HG02571 (cell line): Measurements from ENCODE around the gene USP17L5.
"Not testable (repeated sequence)": the region's sequence is repeated elsewhere in the genome, so short reads cannot be mapped to it uniquely, and the experiment has no call there.

ENCODE experiments used
- ATAC-seq: cut with Tn5 transposase; IDR thresholded peaks from one replicate; pipeline ENCODE4 v1.9.1; 2021; ENCODE audit warnings: mild to moderate bottlenecking, moderate library complexity; ENCODE audit not compliant: unreplicated experiment

Gene USP17L5, protein sequence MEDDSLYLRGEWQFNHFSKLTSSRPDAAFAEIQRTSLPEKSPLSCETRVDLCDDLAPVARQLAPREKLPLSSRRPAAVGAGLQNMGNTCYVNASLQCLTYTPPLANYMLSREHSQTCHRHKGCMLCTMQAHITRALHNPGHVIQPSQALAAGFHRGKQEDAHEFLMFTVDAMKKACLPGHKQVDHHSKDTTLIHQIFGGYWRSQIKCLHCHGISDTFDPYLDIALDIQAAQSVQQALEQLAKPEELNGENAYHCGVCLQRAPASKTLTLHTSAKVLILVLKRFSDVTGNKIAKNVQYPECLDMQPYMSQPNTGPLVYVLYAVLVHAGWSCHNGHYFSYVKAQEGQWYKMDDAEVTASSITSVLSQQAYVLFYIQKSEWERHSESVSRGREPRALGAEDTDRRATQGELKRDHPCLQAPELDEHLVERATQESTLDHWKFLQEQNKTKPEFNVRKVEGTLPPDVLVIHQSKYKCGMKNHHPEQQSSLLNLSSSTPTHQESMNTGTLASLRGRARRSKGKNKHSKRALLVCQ

DNA sequence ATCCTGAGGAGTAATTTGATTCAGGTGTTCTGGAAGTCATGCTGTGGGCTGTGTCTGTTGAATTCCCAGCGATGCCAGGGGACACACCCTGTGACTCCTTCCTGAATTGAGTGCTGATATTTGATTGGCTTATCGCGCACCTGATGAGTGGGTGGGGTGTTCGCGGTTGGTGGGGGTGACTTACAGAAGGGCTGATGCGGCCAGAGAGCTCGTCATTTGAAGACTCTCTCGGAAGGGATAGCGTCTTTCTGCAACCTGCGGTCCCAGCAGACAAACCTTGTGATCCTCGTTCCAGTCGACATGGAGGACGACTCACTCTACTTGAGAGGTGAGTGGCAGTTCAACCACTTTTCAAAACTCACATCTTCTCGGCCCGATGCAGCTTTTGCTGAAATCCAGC is at the start of gene USP17L5:
USP17L5 (plus strand) TSS at position 301 of the 400 bp plus-strand sequence; CDS start at position 301, 0 bp downstream.
- not testable (repeated sequence) for ATAC-seq

DNA sequence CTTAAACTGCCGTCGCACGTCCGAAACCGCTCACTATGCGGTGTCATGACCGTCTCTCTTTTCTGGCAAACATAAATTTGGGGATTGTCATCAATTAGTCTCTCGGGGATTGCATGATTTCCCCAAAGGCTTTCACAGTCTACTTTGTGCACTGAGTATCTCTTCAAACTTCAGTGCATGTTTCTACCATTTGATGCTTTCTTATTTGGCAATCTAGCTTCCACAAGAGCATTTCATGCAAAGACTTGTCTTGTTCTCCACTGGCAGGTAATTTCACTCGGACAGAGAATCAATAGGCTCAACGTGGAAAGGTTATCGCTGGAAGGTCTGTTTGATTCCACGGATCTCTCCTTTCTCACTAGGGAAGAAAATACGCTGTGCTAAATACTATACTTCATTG is 15.0 kb upstream of the USP17L5 start:
- not testable (repeated sequence) for ATAC-seq

DNA sequence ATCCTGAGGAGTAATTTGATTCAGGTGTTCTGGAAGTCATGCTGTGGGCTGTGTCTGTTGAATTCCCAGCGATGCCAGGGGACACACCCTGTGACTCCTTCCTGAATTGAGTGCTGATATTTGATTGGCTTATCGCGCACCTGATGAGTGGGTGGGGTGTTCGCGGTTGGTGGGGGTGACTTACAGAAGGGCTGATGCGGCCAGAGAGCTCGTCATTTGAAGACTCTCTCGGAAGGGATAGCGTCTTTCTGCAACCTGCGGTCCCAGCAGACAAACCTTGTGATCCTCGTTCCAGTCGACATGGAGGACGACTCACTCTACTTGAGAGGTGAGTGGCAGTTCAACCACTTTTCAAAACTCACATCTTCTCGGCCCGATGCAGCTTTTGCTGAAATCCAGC is 14.3 kb upstream of the USP17L5 start, which contains the start of gene USP17L24:
USP17L24 (plus strand) TSS at position 301 of the 400 bp plus-strand sequence; CDS start at position 301, 0 bp downstream.
- not testable (repeated sequence) for ATAC-seq

DNA sequence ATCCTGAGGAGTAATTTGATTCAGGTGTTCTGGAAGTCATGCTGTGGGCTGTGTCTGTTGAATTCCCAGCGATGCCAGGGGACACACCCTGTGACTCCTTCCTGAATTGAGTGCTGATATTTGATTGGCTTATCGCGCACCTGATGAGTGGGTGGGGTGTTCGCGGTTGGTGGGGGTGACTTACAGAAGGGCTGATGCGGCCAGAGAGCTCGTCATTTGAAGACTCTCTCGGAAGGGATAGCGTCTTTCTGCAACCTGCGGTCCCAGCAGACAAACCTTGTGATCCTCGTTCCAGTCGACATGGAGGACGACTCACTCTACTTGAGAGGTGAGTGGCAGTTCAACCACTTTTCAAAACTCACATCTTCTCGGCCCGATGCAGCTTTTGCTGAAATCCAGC is 9.6 kb upstream of the USP17L5 start, which contains the start of gene USP17L25:
USP17L25 (plus strand) TSS at position 301 of the 400 bp plus-strand sequence; CDS start at position 301, 0 bp downstream.
- not testable (repeated sequence) for ATAC-seq

DNA sequence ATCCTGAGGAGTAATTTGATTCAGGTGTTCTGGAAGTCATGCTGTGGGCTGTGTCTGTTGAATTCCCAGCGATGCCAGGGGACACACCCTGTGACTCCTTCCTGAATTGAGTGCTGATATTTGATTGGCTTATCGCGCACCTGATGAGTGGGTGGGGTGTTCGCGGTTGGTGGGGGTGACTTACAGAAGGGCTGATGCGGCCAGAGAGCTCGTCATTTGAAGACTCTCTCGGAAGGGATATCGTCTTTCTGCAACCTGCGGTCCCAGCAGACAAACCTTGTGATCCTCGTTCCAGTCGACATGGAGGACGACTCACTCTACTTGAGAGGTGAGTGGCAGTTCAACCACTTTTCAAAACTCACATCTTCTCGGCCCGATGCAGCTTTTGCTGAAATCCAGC is 4.8 kb upstream of the USP17L5 start, which contains the start of gene USP17L26:
USP17L26 (plus strand) TSS at position 301 of the 400 bp plus-strand sequence; CDS start at position 301, 0 bp downstream.
- ATAC-seq, result not testable (repeated sequence)

DNA sequence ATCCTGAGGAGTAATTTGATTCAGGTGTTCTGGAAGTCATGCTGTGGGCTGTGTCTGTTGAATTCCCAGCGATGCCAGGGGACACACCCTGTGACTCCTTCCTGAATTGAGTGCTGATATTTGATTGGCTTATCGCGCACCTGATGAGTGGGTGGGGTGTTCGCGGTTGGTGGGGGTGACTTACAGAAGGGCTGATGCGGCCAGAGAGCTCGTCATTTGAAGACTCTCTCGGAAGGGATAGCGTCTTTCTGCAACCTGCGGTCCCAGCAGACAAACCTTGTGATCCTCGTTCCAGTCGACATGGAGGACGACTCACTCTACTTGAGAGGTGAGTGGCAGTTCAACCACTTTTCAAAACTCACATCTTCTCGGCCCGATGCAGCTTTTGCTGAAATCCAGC is 4.6 kb downstream of the USP17L5 start, which contains the start of gene USP17L27:
USP17L27 (plus strand) TSS at position 301 of the 400 bp plus-strand sequence; CDS start at position 301, 0 bp downstream.
- not testable (repeated sequence) for ATAC-seq

DNA sequence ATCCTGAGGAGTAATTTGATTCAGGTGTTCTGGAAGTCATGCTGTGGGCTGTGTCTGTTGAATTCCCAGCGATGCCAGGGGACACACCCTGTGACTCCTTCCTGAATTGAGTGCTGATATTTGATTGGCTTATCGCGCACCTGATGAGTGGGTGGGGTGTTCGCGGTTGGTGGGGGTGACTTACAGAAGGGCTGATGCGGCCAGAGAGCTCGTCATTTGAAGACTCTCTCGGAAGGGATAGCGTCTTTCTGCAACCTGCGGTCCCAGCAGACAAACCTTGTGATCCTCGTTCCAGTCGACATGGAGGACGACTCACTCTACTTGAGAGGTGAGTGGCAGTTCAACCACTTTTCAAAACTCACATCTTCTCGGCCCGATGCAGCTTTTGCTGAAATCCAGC is 9.4 kb downstream of the USP17L5 start, which contains the start of gene USP17L28:
USP17L28 (plus strand) TSS at position 301 of the 400 bp plus-strand sequence; CDS start at position 301, 0 bp downstream.
- not testable (repeated sequence) for ATAC-seq

DNA sequence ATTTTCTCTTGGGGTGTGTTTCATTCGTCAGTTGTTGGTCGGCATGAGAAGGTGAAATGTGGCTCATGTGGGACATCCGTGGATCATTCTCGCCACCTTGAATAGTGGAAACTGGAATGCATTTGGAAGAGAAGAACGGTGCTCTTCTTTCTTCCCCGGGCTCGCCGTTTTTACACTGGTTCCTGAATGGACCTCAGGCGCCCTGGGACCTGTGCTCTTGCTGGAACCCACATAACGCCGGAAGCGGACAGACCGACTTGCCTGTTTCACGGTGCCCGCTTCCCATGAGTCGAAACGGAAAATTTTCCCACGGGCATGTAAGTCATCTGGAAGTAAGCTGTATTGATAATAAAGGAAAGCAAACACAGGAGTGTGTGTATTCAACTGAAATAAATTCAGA is 11.7 kb downstream of the USP17L5 start:
- ATAC-seq, result not testable (repeated sequence)

DNA sequence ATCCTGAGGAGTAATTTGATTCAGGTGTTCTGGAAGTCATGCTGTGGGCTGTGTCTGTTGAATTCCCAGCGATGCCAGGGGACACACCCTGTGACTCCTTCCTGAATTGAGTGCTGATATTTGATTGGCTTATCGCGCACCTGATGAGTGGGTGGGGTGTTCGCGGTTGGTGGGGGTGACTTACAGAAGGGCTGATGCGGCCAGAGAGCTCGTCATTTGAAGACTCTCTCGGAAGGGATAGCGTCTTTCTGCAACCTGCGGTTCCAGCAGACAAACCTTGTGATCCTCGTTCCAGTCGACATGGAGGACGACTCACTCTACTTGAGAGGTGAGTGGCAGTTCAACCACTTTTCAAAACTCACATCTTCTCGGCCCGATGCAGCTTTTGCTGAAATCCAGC is 14.1 kb downstream of the USP17L5 start, which contains the start of gene USP17L29:
USP17L29 (plus strand) TSS at position 301 of the 400 bp plus-strand sequence; CDS start at position 301, 0 bp downstream.
- not testable (repeated sequence) for ATAC-seq

DNA sequence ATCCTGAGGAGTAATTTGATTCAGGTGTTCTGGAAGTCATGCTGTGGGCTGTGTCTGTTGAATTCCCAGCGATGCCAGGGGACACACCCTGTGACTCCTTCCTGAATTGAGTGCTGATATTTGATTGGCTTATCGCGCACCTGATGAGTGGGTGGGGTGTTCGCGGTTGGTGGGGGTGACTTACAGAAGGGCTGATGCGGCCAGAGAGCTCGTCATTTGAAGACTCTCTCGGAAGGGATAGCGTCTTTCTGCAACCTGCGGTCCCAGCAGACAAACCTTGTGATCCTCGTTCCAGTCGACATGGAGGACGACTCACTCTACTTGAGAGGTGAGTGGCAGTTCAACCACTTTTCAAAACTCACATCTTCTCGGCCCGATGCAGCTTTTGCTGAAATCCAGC is 23.6 kb downstream of the USP17L5 start, which contains the start of gene USP17L30:
USP17L30 (plus strand) TSS at position 301 of the 400 bp plus-strand sequence; CDS start at position 301, 0 bp downstream.
- ATAC-seq, result not testable (repeated sequence)

DNA sequence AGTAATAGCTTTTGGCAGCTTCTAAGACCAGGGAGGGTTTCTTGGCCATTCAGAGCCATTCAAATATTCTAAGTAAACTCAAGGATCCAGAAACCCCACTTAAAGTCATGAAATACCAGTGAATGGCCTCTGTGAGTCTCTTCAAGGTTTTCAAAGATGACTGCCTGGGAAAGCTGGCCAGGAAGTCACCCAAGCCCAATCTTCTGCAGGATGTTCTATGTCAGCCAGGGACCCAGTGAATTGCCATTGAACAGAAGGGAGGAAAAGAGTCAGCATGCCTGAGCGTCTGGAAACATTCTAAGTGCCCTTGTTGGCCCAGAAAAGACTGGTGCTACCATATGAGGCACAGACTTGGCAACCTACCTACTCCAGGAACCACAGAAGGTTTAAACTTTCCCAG is 40.7 kb downstream of the USP17L5 start:
- ATAC-seq, result not testable (repeated sequence)

DNA sequence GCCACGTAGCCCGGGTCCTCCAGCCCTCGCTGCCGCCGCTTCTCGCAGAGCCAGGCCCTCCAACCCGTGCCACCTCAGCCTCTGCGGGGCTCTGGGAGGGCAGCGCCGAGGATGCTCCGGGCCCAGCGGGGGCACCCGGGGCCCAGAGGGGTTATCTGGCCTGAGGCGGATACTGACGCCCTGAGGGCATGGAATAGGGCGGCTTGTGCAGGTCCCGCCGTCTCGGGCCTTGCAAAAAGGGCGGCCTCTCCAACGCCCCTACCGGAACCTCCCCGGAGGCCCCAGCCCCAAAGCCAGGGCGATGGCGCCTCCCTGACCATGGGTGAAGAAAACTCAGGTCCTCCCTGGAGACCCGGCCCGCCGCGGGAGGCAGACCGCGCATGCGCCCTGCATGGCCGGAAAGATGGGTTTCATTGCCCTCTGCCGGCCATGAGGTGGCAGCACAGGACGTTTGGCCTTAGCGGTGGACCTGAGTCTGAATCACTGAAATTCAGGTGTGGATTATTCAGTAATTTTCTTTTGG is 41.9 kb downstream of the USP17L5 start:
- ATAC-seq, result not testable (repeated sequence)

DNA sequence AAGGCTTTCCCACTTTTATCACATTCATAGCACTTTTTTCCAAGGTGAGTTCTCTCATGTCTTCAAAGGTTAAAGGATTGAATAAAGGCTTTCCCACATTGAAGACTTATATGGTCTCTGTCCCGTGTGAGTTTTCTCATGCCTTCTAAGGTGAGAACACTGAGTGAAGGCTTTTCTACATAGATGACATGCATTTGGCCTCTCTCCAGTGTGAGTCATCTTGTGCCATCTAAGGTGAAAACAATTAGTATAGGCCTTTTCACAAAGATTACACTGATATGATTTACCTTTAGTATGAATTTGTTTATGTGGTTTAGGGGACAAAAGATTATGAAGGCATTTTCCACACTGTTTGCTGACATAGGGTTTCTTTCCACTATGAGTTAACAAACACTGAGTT is 44.9 kb downstream of the USP17L5 start:
- no peak for ATAC-seq

DNA sequence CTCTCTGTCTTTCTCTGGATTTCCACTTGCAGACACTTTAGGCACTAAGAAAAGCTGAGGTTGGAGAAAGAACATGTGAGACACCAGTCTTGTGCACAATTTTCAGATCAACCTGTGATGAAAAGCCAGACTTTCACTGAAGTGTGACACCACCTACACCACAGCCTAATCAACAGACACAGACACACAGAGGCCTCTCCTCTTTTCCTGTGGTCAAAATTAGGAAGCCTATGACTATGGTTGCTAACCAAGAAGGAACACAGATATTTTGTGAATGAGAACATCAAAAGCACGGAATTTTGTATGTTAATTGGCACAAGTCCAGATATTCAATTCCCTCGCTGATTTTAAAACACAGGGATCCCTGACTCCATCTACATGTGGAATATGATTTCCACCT is 49.8 kb downstream of the USP17L5 start:
- not testable (repeated sequence) for ATAC-seq
